DOHH2 (cell line): ENCODE results near the gene CLCN1.

ENCODE experiments used
- EZH2phosphoT487 ChIP-seq: fragments of 200-600 bp; sonication (generic); IDR thresholded peaks from 2 replicates; pipeline ENCODE4 v1.6.1; 2017; ENCODE audit warnings: borderline replicate concordance, mild to moderate bottlenecking, antibody characterized with exemption, low read length, moderate library complexity, mixed read lengths
- TF ChIP-seq, protein P1 (sequence below): fragments of 200-600 bp; sonication (generic); IDR thresholded peaks from one replicate; pipeline ENCODE4 v1.5.1; 2014; ENCODE audit warnings: antibody characterized with exemption, mild to moderate bottlenecking, low read depth, low read length; ENCODE audit not compliant: poor library complexity, severe bottlenecking

DNA sequence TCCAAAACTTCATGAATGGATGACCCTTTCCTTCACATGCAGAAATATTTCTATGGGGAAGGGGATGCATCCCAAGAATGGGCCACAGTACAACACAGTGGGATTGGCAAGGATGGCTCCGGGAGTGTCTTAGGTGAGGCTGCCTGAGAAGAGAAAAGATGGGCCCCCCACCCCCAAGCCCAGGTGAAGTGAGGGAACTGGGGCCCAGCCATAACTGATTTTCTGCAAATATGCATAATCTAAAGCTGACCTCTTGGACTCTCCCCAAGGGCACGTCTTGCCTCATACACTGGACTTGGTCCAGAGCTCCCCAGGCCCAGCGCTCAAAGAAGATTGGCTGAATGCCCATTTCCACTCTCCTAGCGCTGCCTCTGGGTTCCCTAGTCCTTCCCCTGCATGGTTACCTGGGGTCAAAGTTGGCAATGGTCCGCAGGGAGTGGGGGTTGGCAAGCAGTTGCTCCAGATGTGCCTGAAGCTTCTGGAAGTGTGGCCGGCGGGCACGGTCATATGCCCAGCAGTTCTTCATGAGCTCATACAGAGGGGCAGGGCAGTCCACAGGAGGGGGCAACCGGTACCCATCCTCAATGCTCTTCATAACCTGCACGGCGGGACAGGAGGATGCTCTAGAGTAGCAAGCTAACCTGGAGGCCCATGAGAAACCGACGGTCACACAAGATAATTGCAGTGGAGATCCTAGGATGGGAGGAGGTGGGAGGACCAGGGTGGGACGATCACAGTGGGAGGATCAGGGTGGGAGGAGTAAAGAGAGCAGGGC, 77.5 kb downstream of the CLCN1 start:
- TF ChIP-seq, protein P1, sequence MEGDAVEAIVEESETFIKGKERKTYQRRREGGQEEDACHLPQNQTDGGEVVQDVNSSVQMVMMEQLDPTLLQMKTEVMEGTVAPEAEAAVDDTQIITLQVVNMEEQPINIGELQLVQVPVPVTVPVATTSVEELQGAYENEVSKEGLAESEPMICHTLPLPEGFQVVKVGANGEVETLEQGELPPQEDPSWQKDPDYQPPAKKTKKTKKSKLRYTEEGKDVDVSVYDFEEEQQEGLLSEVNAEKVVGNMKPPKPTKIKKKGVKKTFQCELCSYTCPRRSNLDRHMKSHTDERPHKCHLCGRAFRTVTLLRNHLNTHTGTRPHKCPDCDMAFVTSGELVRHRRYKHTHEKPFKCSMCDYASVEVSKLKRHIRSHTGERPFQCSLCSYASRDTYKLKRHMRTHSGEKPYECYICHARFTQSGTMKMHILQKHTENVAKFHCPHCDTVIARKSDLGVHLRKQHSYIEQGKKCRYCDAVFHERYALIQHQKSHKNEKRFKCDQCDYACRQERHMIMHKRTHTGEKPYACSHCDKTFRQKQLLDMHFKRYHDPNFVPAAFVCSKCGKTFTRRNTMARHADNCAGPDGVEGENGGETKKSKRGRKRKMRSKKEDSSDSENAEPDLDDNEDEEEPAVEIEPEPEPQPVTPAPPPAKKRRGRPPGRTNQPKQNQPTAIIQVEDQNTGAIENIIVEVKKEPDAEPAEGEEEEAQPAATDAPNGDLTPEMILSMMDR: no peak
- no peak for TF ChIP-seq EZH2phosphoT487
